Ecto neural progenitor cell (in vitro differentiated cells): ENCODE data around the gene DMD.

Experiments used
- DNase-seq: peaks from one replicate; pipeline ENCODE4 v3.0.0-alpha.2; 2018; ENCODE audit warnings: low spot score

DMD gene

DNA sequence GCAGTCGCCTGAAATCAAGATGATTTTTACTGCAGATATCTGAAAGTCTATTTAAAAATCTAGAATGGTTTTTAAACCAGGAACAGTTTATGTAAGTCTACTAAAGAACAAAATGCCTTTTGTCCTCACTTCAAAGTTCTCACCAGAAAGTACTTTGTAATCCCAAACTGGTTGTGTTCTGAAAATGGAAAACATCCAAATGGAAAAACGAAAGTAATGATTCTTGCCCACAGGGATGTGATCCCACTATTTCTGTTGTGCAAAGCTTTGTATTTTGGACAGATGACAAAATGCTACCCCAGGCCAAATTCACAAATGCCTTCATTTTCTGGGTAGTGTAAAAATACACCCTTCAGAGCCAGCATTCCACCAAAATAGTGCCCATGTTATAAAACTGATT is 1874.0 kb downstream of the DMD start:
- no peak for DNase-seq

DNA sequence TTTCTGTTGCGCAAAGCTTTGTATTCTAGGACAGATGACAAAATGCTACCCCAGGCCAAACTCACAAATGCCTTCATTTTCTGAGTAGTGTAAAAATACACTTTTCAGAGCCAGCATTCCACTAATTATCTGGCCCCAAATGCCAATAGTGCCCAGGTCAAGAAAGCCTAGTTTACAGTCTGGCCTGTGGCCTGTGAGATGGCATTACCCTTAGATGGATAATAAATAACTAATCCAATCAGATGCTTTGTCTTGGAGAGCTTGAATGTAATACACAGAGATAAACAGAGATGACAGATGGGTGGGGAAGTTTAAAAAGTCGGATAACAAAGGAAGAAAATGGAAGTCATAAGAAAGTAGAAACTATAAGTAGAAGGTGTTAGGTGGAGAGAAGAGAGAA is 1874.9 kb downstream of the DMD start:
- no peak for DNase-seq

DNA sequence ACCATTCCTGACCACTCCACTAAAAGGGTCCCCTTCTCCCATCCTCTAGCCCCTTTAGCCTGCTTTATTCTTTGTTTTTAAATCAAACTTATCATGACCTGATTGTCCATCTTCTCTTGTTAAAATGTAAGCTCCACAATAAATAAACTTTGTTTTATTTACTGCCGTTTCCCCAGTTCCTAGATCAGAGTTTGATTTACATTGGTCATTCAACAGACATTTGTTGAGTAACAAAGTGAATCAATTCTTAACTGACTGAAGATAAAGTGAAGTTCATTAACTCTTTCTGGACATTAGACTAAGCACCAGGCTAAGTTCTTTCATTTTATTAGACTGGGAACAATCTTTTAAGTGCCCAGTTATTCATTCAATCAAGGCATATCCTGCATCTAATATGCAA is 1876.4 kb downstream of the DMD start:
- DNase-seq, result no peak

DNA sequence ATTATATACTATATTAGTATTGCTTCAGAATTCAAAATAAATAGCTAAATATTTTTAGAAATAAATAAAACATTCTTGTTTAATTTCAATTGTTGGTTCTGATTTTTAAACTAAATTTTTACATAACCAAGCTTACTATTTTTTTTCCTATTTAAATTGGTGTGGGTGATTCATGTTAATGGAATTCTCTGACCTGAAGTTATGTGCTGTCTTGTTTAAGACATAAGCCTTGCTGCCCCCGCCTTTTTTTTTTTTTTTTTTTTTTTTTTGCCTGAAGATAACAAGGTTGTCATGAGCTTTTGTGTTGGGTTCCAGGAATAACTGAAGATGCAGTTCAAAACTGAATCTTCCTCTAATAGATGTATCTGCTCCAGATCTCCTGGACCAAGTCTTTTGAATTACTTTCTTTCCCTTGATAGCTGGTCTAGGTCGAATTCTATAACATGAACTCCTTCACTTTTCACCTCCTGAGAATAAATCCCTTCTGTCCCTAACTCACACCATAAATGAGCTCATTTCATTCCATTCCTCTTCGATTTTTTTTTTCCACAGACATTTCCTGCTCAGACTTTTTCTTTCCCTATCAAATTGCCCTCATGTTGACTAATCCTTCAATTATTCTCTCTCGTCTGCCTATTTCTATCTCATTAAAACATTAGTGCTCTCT is 1878.1 kb downstream of the DMD start:
- DNase-seq, result no peak

DNA sequence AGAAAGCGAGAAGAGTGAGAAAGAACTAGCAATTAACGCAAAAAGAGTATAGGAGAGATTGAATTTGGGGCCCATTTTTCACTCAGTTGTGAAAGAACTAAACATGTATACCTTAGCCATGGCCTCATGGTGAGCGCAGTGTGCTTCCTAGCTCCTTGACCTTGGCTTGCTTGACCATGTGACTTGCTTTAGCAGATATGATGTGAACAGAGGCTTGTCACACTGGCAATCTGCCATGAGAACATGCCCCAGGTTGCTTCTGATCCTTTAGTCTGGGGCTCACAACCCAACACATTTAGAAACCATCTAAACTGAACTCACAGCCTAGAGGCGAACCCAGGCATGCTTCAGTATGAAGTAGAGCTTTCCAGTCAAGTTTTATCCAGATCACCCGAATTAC is 1879.4 kb downstream of the DMD start:
- DNase-seq, result no peak

DNA sequence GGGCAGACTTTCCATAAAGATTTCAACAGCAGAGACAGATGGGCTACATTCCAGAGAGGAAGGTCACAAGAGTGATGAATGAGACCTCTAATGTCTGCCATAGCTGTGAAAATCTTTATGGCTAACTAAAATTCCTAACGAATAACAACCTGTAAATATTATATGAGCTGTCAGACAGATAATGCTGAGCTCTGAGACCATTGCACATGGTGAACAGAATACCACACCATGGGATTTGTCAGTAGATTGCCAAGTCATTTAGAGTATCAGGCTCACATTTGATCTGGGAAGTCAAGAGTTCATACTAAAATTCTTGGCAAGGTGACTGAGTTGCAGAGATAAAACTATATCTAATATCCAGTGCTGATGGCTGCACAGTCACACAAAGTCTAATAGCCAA is 1880.3 kb downstream of the DMD start:
- DNase-seq, result no peak

DNA sequence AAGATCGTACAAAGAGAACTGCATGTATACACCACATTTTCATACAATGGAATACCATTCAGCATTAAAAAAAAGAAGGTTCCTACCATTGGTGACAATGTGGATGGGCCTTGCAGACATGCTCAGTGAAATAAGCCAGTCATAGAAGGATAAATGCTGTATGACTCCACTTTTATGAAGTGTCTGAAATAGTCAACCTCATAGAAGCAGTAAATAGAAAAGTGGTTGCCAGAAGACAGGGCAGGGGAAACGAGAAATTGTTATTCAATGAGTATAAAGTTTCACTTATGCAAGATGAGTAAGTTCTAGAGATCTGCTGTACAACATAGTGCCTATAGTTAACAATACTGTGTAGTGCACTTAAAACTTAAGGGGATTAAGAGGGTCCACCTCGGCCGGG is 1882.1 kb downstream of the DMD start:
- no peak for DNase-seq

DNA sequence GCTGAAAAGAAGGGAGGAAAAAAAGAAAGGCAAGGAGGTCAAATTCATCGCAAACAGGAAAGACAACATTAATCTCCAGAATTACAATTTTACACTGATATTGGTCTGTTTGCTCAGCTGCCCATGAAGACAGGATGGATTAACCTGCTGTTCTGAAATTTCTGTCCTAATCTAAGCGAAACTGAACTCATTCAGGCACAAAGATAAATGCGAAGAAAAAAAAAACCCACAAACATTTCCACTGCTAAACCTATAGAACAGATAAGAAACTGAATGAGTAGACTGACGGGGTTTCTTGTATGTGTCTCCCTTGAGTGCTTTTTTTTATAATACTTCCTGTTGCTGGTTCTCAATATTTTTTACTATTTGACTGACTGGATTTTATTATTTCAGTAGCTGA is 1887.7 kb downstream of the DMD start:
- DNase-seq, result no peak

DNA sequence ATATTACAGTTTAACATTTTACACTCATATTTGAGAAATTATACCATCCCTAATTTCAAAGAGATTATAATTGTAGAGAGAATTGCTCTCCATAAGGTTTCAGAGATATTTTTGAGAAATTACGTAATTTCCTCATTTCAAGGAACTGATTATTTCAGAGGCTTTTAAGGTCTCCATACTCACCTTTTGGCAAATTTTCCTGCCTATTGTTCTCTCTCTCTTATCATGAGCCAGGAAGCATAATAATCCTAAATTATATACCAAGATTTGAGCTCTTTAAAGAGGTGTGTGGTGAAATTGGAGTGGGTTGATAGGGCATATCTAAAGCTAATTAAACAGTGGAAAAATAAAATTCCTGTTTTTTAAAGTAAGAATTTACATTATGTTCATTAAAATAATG is 1890.6 kb downstream of the DMD start:
- DNase-seq, result no peak

DNA sequence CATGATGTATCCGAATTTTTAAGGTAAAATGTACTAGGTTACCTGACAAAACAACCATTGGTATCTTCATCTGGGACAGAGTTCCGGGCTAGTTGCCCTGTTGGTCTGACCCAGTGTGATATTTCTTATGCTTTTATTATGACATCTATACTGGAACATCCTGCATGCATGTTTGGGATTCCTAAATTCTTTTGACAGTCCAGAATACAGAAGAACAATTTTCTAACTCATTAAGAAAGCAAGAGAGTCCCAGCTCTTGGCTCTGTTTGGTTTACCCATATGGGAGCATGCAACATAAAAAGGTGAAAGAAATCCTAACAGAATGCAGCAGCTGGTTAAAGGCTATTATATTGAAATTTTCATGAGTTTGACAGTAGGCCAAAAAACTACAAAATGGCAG is 1891.8 kb downstream of the DMD start:
- no peak for DNase-seq

DNA sequence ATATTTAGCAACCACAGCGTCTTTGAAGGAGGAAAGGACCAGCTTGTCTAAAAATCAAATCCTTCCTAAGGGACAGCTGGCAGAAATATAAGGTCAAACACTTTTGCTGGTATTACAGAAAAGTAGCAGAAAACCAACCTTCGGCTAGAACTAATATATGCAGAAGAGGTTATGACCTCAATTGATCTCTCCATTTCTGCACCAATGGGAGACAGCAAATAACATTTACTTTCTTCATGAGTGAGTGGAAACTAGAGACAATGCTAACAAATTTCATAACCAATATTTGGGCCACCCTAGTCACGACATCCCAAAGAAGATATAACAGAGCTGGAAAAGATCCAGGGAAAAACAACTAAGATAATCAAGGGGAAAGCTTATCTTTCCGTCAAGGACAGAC is 1892.5 kb downstream of the DMD start:
- no peak for DNase-seq

DNA sequence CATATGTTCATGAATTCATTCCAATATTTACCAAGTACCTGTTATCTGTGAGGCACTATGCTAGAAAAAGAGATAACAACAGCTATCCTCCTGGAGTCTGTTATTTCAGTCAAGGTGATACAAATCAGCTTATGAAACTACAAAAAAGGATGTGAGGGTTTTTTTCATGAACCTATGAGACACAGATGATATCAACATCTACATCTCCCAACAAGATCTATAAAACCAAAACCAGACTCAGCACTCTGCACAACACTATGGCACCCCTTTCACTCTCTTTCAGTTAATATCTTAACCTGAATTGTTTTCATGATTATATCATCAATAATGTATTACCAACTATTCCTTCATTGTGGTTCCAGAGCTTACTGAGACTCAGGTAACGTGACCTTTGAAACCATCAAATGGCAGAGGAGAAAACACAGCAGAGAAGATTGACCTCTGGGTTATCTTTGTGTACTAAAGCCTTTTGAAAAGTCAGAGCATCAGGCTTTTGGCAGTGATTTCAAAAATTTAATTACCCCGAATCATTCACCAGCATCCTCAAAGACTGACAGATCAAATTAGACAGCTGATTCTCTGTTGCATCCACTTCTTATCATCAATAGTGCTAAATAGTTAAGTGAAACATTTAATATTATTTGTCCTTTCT is 1894.9 kb downstream of the DMD start:
- no peak for DNase-seq

DNA sequence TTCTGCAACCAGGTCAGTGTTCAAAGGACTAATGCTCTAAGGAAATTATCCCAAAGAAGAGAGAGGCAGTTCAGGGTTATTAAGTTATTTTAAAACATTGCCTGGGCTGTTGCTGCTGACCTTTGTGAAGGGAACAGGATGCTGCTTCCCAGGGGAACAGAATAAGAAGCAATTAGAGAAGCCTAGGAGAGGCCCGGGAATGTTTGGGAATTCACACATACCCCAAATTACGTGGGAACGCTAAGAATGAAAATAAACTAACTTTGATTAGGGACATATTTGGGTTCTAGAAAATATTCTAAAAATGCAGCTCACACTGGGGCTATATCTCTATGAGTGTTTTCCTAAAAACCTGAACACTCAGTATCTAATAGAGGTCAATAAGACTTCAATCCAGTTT is 1896.4 kb downstream of the DMD start:
- DNase-seq, result no peak

DNA sequence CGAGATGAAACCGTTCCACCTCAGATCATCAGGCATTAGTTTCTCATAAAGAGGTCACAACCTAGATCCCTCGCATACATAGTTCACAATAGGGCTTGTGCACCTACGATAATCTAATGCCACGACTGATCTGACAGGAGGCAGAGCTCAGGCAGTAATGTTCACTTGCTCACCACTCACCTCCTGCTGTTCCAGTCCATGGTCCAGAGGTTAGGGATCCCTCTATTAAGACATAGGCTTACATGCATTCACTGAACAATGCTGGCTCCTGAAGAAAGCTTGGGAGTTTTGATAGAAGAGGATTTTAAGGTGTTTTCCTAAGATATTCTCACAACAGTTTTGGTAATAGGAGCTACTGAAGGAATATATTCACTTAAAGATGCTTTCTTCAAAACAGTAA is 1903.4 kb downstream of the DMD start:
- no peak for DNase-seq

DNA sequence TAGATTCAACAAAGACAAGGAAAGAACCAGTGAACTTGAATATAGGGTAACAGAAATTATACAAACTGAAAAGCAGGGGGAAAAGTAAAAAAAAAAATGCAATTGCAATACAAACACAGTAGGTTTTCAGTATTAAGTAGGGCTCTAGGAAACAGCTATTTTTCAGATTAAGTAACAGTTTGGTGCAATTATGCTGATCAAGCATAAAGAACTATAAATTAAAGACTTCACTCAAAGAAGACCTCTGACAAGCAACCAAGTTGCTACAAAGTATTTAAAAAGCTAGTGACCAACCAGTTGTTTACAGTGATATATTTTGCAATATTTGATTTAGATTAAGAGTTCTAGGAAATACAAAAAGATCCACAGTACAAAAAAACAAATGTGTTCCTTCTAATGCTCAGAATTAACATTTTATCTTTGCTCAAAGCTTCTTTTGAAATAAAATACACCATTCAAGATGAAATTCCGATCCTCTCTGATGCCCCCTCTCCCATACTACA is 1908.7 kb downstream of the DMD start:
- no peak for DNase-seq

DNA sequence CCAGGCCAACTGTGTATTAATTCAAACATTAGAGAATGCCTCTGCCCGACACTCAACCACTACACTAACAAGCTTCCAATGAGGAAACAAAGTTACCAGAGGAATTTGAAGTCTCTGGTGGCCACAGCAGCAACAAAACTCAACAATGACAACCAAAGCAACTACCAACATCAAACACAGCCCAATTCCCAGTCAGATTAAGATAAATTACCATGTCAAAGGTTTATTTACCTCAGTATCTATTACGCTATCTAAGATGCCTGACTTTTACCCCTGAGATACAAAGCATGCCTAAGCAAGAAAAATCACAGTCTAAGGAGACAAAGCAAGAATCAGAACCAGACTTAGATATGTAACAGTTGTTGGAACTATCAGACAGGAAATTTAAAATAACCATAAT is 1909.4 kb downstream of the DMD start:
- DNase-seq, result no peak

DNA sequence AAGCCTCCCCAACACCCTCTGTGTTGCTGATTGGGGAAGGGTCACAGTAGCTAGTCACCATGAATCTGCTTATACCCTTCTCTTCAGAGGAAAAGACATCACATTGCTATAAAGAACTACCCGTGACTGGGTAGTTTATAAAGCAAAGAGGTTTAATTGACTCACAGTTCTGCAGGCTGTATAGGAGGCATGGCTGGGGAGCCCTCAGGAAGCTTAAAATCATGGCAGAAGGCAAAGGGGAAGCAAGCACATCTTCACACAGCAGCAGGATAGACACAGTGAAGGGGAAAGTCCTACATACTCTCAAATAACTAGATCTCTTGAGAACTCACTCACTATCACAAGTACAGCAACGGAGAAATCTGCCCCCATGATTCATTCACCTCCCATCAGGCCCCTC is 1910.1 kb downstream of the DMD start:
- no peak for DNase-seq

DNA sequence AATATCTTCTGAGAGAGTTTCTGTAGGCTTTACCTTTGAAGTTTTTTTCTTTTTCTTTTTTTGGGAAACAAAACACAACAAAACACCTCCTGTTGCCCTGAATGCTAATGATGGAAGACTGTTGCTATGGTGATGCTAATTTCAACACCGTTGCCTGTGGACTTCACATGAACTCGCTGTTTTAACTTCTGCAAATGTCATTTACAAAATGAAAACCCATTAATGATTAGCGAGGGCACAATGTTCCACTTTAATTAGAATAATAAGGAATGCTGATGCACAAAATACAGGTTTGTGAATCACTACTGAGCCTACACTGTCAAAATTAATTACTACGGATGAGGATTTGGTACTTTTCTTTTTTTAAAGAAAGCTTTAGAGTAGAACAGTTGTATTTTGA is 1912.4 kb downstream of the DMD start:
- DNase-seq, result no peak

DNA sequence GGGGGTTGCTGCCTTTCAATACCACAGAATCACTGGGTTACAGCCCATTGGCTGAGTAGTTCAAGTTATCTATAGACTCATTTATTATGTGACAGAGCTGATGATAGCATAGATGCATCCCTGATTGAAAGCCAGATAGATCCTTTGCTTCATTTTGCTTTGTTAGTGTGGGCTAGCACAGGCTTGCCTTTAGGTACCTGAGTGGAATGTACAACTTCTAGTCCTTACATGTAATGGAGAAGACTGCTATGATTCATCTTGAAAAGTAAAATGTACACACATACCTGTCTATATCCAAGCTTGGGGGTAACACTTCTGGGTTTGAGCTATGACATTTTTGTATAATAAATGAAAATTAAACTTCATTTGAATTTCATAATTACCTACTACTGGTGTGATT is 1913.5 kb downstream of the DMD start:
- no peak for DNase-seq

DNA sequence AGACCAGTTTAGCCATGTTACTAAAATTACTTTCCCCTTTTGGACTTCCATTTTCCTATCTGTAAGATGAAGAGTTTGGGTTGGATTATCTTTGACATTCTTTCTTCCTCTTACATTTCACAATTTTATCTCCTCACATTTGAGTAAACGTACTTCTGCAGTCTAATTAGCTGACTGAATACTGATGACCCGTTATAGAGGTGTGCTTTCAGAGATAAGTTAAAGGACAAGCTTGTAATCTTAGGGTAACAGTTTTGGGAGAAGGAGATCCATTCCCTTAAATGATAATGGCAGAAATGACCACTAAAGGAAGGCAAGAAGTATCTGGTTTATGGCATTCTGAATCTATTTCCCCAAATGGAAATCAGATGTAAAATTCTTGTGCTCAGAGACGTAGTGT is 1916.9 kb downstream of the DMD start:
- DNase-seq, result no peak

DNA sequence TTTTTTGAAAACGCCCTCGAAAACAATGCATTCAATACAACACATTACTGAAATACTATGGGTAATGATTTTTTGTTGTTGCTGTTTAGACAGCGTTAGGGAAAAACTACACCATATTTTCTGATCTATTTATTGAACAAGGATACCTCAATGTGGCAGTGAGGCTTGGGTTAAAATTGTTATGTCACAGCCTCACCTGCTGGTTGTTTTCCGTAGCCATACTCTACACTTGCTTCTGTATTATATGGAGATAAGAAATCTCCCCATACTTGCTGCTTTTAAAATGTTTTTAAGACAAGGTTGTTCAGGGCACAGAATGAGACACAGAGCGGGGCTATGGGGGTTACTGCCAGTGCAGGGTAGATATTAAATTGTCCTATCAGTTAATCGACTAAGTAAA is 1917.9 kb downstream of the DMD start:
- no peak for DNase-seq

DNA sequence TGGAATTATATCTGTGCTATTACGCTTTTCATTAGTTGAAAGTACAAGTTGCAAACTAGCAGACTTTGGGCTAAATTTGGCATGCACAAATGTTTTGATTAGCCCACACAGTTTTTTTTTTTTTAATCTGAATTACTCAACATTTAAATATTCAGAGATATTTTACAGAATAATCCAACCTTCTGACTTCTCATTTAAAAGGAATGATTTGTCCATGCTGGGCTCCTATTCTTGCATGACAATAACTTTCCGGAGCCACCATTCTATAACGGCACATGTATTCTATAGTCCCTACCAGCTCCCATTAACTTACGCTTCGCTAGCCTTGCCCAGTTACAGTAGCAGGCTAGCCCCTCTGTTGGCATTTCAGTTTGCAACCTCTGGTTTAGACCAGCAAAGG is 1920.2 kb downstream of the DMD start:
- no peak for DNase-seq

DNA sequence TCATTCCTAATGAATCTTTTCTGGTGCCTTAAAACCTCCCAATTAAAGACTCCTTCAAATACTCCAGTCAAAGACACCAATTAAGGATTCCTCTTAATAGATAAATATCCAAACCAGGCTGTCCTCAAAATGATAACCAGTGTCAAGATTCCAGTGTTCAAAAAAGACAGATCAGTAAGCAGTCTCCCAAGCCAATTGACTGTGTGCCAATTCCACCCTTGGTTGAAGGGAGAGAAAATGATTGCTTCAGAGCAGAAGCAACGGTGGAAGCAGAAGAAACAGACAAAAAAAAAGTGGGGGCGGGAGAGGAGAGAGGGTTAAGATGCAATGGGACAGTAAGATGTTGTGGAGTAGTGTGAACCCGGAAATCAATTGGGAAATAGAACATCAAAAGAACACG is 1923.5 kb downstream of the DMD start:
- DNase-seq, result no peak

DNA sequence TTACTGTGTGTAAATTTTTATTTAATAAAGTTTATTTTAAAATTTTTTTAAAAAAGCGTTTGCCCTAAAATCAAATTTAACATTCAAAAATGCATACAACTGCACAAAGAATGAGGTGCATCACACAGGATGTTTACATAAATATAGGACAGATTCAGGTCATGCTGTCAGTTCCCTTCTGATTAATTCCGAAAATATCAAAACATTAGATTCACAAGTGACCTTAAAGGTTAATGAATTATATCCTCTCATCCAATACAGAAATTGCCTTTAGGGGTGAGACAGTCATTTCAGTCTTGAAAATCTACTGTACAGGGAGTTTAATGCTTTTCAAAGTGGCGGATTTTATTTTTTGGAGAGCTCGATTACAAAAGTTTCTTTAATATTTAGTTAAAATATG is 1930.8 kb downstream of the DMD start:
- DNase-seq, result no peak
